GM12878 (cell line): ENCODE results near the gene SCD5. TPM values are rescaled to one million over a fixed set of nuclear protein-coding genes. Genes with fewer than 3 reads are reported as not detected.

Source experiments
- ATAC-seq: fragments of 200-7000 bp; cut with Tn5 transposase; 3 replicates; pipeline ENCODE4 v1.9.1; 2020; ENCODE audit warnings: mild to moderate bottlenecking, moderate library complexity
- BruUV-seq: library from RNA; stranded (reverse); fragments of 400-500 nt; replicated peaks from 2 replicates; lab custom pipeline; 2021; lab: Mats Ljungman, UMichigan
- CTCF ChIA-PET: fragments of 300-600 bp; sonication (Branson Sonifier 250); formaldehyde crosslinking; extraction: SDS; loops from one replicate; lab custom pipeline; 2021; ENCODE audit warnings: inconsistent platforms; lab: Yijun Ruan, JAX
- POLR2A ChIA-PET: fragments of 350-600 bp; formaldehyde crosslinking; extraction: SDS; loops from one replicate; lab custom pipeline; 2021; ENCODE audit warnings: inconsistent platforms; lab: Charles Lee
- RAD21 ChIA-PET: fragments of 300-600 bp; sonication (Branson Sonifier 250); formaldehyde crosslinking; loops from one replicate; lab custom pipeline; 2023; ENCODE audit warnings: antibody characterized with exemption; ENCODE audit not compliant: unreplicated experiment; lab: Charles Lee
- SMC1A ChIA-PET: fragments of 300-600 bp; sonication (Branson Sonifier 250); formaldehyde crosslinking; loops from one replicate; lab custom pipeline; 2023; ENCODE audit not compliant: unreplicated experiment, uncharacterized antibody; lab: Charles Lee
- DNase-seq: peaks from one replicate; pipeline ENCODE4 v3.0.0-alpha.2; 2011; ENCODE audit warnings: low read depth, low spot score
- FAIRE-seq: peaks from 3 replicates; lab custom pipeline; 2011; peaks lifted over from hg19 to GRCh38; lab: Jason Lieb, UNC
- H2AFZ ChIP-seq: 2 replicates; pipeline ENCODE4 v1.6.0; 2011; ENCODE audit warnings: low read depth, low read length, control low read depth; ENCODE audit not compliant: control insufficient read depth
- H3K27ac ChIP-seq: 2 replicates; pipeline ENCODE4 v1.5.1; 2011; ENCODE audit warnings: control low read depth; ENCODE audit not compliant: control insufficient read depth, insufficient read depth
- H3K27me3 ChIP-seq, 2 experiments: replicated peaks in 1 of 2; 2 replicates each; pipeline versions ENCODE4 v1.6.0 to v1.6.1; 2011; ENCODE audit warnings: low read length in 1 of 2; ENCODE audit not compliant: control insufficient read depth in 2 of 2, insufficient read depth in 2 of 2
- H3K36me3 ChIP-seq, 2 experiments: 2 replicates each; pipeline ENCODE4 v1.5.1; 2011; ENCODE audit warnings: low read length in 1 of 2; ENCODE audit not compliant: control insufficient read depth in 2 of 2, insufficient read depth in 2 of 2
- H3K4me1 ChIP-seq: 2 replicates; pipeline ENCODE4 v1.6.1; 2011; ENCODE audit warnings: mild to moderate bottlenecking, low read length, moderate library complexity, mixed read lengths; ENCODE audit not compliant: control insufficient read depth, insufficient read depth
- H3K4me2 ChIP-seq: 2 replicates; pipeline ENCODE4 v1.6.0; 2011; ENCODE audit warnings: control low read depth; ENCODE audit not compliant: control insufficient read depth, insufficient read depth
- H3K4me3 ChIP-seq: fragments of 200-600 bp; sonication (generic); 2 replicates; pipeline ENCODE4 v1.5.1; 2016
- H3K79me2 ChIP-seq: 2 replicates; pipeline ENCODE4 v1.6.0; 2011; ENCODE audit warnings: low read length; ENCODE audit not compliant: control insufficient read depth, insufficient read depth
- H3K9ac ChIP-seq: 2 replicates; pipeline ENCODE4 v1.8.0; 2011; ENCODE audit warnings: low read length, control low read depth, mixed read lengths; ENCODE audit not compliant: control insufficient read depth, insufficient read depth
- H3K9me3 ChIP-seq: replicated peaks from 3 replicates; pipeline ENCODE4 v1.5.1; 2011; ENCODE audit warnings: mild to moderate bottlenecking, low read length; ENCODE audit not compliant: control insufficient read depth, insufficient read depth
- H4K20me1 ChIP-seq: 2 replicates; pipeline ENCODE4 v1.6.0; 2011; ENCODE audit not compliant: control insufficient read depth, insufficient read depth
- ATF7 ChIP-seq: fragments of 450-650 bp; IDR thresholded peaks from 2 replicates; pipeline ENCODE4 v1.6.1; 2016; ENCODE audit warnings: low read depth, mild to moderate bottlenecking
- BHLHE40 ChIP-seq, 2 experiments: fragments of 450-650 bp in 1 of 2; IDR thresholded peaks; 2 replicates each; pipeline ENCODE4 v1.6.1; 2011 to 2017; ENCODE audit warnings: low read depth in 2 of 2, borderline replicate concordance in 1 of 2, improper control_type of control experiment in 1 of 2, low read length in 1 of 2, mild to moderate bottlenecking in 1 of 2
- BRCA1 ChIP-seq: IDR thresholded peaks from 2 replicates; pipeline ENCODE4 v1.6.1; 2011; ENCODE audit warnings: low read depth, low read length, improper control_type of control experiment
- CREB1 ChIP-seq: IDR thresholded peaks from 2 replicates; pipeline ENCODE4 v1.6.1; 2012; ENCODE audit warnings: low read depth, mild to moderate bottlenecking, inconsistent platforms
- GABPA ChIP-seq: IDR thresholded peaks from 2 replicates; pipeline ENCODE4 v1.6.1; 2014; ENCODE audit warnings: antibody characterized with exemption, low read depth, mild to moderate bottlenecking, inconsistent platforms
- HDAC6 ChIP-seq: fragments of 200-600 bp; sonication (generic); IDR thresholded peaks from one replicate; pipeline ENCODE4 v1.8.0; 2017; ENCODE audit warnings: antibody characterized with exemption; ENCODE audit not compliant: unreplicated experiment
- JUNB ChIP-seq: IDR thresholded peaks from 2 replicates; pipeline ENCODE4 v1.6.1; 2016; ENCODE audit warnings: antibody characterized with exemption, mild to moderate bottlenecking
- ZNF207 ChIP-seq: fragments of 450-650 bp; IDR thresholded peaks from 2 replicates; pipeline ENCODE4 v1.6.1; 2014; ENCODE audit warnings: antibody characterized with exemption, mild to moderate bottlenecking, borderline replicate concordance
- WGBS: methylation state at CpG from one replicate; pipeline ENCODE4 v1.1.6; 2016; ENCODE audit warnings: low lambda C conversion rate; ENCODE audit not compliant: insufficient replicate concordance, insufficient coverage; ENCODE audit errors: missing lambda C conversion rate; 5-methylcytosine and 5-hydroxymethylcytosine counted together
- in situ Hi-C: fragments of 300-500 bp; cut with MboI; formaldehyde crosslinking; loops from 9 replicates; pipeline ENCODE4 v1.14.3; 2018; ENCODE audit warnings: mixed read lengths
- intact Hi-C: fragments of 100-400 bp; cut with micrococcal nuclease; formaldehyde crosslinking; loops from one replicate; pipeline ENCODE4 v1.14.2; 2022; ENCODE audit not compliant: unreplicated experiment
- polyA plus RNA-seq, 11 experiments: library from polyadenylated mRNA; depleted of rRNA in 4 of 11; unstranded in 6 of 11; stranded (reverse) in 5 of 11; fragments of >200 nt; fragmentation: Nextera tagmentation in 4 of 11; fragmentation: Illumina TruSeq in 1 of 11; extraction: Ambion mirVana in 4 of 11; extraction: Trizol in 1 of 11; gene quantifications; 1 replicate in 1 of 11; 2 replicates in 10 of 11; pipeline versions ENCODE4 v1.2.1 to v1.2.3, GENCODE V29; 2011 to 2016; ENCODE audit warnings: inconsistent platforms in 2 of 11, missing spikeins in 2 of 11, low read depth in 1 of 11
- total RNA-seq, 4 experiments: library from RNA; depleted of rRNA in 3 of 4; stranded (reverse); fragments of >200 nt in 3 of 4; fragmentation: Illumina TruSeq in 1 of 4; extraction: Trizol in 1 of 4; gene quantifications; 2 replicates each; pipeline versions ENCODE4 v1.2.1 to v1.2.3, GENCODE V29; 2013 to 2021
- TF ChIP-seq, protein P1 (sequence below): fragments of 450-650 bp; IDR thresholded peaks from 2 replicates; pipeline ENCODE4 v1.6.1; 2018; ENCODE audit warnings: borderline replicate concordance, mild to moderate bottlenecking; ENCODE audit not compliant: partially characterized antibody
- TF ChIP-seq, protein P2 (sequence below): IDR thresholded peaks from 2 replicates; pipeline ENCODE4 v1.6.1; 2011; ENCODE audit warnings: borderline replicate concordance, low read depth, mild to moderate bottlenecking, moderate library complexity, low read length; ENCODE audit not compliant: insufficient read depth, poor library complexity, severe bottlenecking

Gene SCD5
- total and polyA plus RNA-seq, 10 of the 15 experiments (the other 5 are each of a cell fraction or from before 2014, with no cell fraction given): 2.4 to 15.0 (median 4.2) TPM

DNA sequence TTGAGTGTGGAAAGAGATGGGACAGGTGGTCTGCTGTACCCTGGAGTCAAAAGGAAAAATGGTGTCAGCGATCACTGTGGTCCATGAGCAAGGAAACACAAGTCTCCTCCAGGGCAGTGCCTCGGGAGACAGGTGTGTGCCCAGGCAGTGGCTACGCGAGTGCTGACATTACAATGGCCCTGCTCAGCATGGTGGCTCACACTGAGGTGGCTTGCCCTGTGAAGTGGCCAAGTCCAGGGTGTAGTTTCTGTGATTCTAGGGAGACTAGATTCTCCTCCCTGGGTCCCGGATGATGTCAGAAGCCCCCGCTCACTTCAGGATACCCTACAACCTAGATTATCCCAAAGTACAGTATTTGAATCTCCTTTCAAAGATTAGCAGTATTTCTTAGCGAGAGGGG is 192.0 kb downstream of the SCD5 start:
- no peak for FAIRE-seq
- ChIA-PET SMC1A (no interaction called here), CTCF (no interaction called here), RAD21 (no interaction called here), POLR2A (no interaction called here)
- Histone ChIP-seq H3K27ac (no peak overlapping the region), H2AFZ (no peak overlapping the region), H3K4me2 (no peak overlapping the region), H3K9ac (no peak overlapping the region), H3K9me3 (no peaks in the 10 kb centered on the region), H3K27me3 (peaks cover 0 to 5% of the 10 kb centered on the region in 2 experiments; a peak in 2 of 4 replicates), H3K4me1 (no peaks in the 10 kb centered on the region), H3K36me3 (no peaks in the 10 kb centered on the region), H4K20me1 (no peaks in the 10 kb centered on the region)
- ATAC-seq: no peak
- in situ Hi-C loops: no loop called here
- no peak for DNase-seq
- no TSS peak for BruUV-seq
- 25% methylated on average over 7 of the region's 7 CpGs for WGBS
- TF ChIP-seq ZNF207 (no peak), JUNB (no peak), GABPA (no peak), HDAC6 (no peak), ATF7 (no peak), BRCA1 (no peak), BHLHE40 (IDR thresholded peaks at IDR 0.05; ENCODE audit: borderline replicate concordance in 1 of 2, low read depth in 2 of 2, low read length in 1 of 2) (no peak), CREB1 (no peak)
- TF ChIP-seq, protein P1, sequence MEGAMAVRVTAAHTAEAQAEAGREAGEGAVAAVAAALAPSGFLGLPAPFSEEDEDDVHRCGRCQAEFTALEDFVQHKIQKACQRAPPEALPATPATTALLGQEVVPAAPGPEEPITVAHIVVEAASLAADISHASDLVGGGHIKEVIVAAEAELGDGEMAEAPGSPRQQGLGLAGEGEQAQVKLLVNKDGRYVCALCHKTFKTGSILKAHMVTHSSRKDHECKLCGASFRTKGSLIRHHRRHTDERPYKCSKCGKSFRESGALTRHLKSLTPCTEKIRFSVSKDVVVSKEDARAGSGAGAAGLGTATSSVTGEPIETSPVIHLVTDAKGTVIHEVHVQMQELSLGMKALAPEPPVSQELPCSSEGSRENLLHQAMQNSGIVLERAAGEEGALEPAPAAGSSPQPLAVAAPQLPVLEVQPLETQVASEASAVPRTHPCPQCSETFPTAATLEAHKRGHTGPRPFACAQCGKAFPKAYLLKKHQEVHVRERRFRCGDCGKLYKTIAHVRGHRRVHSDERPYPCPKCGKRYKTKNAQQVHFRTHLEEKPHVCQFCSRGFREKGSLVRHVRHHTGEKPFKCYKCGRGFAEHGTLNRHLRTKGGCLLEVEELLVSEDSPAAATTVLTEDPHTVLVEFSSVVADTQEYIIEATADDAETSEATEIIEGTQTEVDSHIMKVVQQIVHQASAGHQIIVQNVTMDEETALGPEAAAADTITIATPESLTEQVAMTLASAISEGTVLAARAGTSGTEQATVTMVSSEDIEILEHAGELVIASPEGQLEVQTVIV: no peak
- TF ChIP-seq, protein P2, sequence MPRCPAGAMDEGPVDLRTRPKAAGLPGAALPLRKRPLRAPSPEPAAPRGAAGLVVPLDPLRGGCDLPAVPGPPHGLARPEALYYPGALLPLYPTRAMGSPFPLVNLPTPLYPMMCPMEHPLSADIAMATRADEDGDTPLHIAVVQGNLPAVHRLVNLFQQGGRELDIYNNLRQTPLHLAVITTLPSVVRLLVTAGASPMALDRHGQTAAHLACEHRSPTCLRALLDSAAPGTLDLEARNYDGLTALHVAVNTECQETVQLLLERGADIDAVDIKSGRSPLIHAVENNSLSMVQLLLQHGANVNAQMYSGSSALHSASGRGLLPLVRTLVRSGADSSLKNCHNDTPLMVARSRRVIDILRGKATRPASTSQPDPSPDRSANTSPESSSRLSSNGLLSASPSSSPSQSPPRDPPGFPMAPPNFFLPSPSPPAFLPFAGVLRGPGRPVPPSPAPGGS: no peak
- TF ChIP-seq, all 136 proteins: peak for 0
- H3K4me3 ChIP-seq: no peak overlapping the region
- no peaks in the 10 kb centered on the region for H3K79me2 ChIP-seq
- intact Hi-C loops: no loop called here
